ENCODE measurements around the gene PNLIPRP2.

GRCh38 chr10:116598329-116598728, 22.4 kb upstream of the PNLIPRP2 start:
- TF ChIP-seq, protein P1, sequence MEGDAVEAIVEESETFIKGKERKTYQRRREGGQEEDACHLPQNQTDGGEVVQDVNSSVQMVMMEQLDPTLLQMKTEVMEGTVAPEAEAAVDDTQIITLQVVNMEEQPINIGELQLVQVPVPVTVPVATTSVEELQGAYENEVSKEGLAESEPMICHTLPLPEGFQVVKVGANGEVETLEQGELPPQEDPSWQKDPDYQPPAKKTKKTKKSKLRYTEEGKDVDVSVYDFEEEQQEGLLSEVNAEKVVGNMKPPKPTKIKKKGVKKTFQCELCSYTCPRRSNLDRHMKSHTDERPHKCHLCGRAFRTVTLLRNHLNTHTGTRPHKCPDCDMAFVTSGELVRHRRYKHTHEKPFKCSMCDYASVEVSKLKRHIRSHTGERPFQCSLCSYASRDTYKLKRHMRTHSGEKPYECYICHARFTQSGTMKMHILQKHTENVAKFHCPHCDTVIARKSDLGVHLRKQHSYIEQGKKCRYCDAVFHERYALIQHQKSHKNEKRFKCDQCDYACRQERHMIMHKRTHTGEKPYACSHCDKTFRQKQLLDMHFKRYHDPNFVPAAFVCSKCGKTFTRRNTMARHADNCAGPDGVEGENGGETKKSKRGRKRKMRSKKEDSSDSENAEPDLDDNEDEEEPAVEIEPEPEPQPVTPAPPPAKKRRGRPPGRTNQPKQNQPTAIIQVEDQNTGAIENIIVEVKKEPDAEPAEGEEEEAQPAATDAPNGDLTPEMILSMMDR (IDR thresholded peaks at IDR 0.05): no peak
- TF ChIP-seq POLR2A (IDR thresholded peaks at IDR 0.05): no peak
